ENCODE measurements around the gene SYT1.
"Not testable (repeated sequence)": the region's sequence is repeated elsewhere in the genome, so short reads cannot be mapped to it uniquely, and the experiment has no call there.

The SYT1 gene

DNA sequence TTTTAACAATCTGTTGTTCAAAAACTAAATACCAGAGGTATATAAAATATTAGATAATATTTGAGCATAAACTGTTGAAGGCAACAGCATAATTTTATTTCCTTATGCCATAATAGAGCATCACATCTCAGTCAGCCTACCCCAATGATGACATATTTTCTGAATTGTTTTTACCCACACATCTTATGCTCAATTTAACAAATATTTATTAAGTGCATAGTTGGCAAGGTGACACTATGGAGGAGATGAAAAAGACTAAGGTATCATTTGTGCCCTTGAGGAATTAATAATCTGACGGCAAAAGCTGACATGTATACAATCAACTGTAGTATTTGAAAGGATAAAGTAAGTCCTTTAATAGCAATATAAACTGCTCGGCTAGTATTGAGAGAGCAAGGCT, 102.4 kb downstream of the SYT1 start:
- no peak for DNase-seq (ENCODE audit: low read depth in 2 of 3, low spot score in 2 of 3)

- no peak for DNase-seq (ENCODE audit: low read depth in 2 of 3, low spot score in 2 of 3)
These were observed 103.7 kb downstream of the SYT1 start for GRCh38 chr12:78968226-78968625.

- no peak for DNase-seq (ENCODE audit: low read depth in 2 of 3, low spot score in 2 of 3)
These were observed 105.5 kb downstream of the SYT1 start for GRCh38 chr12:78970041-78970440.

GRCh38 chr12:78977304-78977867, 112.8 kb downstream of the SYT1 start:
- no peak for DNase-seq (ENCODE audit: low read depth in 2 of 3, low spot score in 2 of 3)

- no peak for DNase-seq (ENCODE audit: low read depth in 2 of 3, low spot score in 2 of 3)
These were observed 129.7 kb downstream of the SYT1 start for GRCh38 chr12:78994168-78994791.

DNA sequence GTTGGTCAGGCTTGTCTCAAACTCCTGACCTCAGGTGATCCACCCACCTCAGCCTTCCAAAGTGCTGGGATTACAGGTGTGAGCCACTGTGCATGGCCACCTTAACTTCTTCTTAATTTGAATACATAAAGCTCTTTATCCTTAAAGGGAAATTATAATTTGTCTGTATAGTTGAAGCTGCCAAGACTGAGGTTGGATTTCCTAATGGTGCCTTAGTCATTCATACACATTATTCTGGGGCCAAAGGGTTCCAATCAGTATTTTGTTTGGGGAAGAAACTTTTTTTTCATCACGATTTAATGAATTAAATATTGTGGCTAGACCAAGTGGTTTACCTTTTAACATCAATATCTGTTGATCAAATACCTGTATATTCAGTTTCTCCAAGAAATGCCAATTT, 135.9 kb downstream of the SYT1 start:
- no peak for DNase-seq (ENCODE audit: low read depth in 2 of 3, low spot score in 2 of 3)

DNA sequence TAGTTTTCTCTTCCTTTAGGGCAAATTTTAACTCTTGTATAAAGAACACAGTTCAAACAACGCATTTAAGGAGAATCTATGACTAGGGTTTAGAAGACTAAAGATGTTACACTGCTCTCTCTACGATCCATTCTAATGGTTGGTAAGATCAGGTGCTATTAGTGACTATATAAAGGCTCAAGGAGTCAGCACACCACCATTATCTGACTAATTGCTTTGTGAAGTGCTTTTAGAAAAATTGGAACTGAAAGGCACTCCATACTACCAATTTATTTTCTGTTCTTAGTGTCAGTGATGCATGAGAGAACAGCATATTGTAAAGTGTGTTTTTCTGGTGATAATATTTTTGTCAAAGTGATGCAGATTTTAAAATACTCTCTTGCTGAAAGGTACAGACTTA, 136.8 kb downstream of the SYT1 start:
- no peak for DNase-seq (ENCODE audit: low read depth in 2 of 3, low spot score in 2 of 3)

- no peak for DNase-seq (ENCODE audit: low read depth in 2 of 3, low spot score in 2 of 3)
These were observed 141.7 kb downstream of the SYT1 start for GRCh38 chr12:79006306-79006705.

DNA sequence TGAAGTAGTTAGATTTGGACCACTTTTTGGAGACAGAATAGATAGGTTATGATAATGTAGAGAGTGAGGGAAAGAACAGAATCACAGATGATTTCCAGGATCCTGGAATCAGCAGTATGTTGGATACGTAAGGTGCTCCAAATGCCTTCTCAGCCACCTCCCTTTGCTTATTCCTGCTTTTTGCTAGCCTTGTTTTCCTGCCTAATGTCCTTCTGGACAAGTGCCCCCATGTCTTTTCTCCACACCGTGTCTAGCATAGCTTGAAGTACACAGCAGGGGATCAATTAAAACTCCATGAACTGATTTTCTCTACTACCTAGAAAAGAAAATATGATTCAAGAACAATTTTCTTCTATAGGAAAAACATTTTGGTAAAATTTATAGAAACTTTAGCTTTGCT, 144.0 kb downstream of the SYT1 start:
- no peak for DNase-seq (ENCODE audit: low read depth in 2 of 3, low spot score in 2 of 3)

- no peak for DNase-seq (ENCODE audit: low read depth in 2 of 3, low spot score in 2 of 3)
These were observed 148.1 kb downstream of the SYT1 start for GRCh38 chr12:79012636-79013035.

DNA sequence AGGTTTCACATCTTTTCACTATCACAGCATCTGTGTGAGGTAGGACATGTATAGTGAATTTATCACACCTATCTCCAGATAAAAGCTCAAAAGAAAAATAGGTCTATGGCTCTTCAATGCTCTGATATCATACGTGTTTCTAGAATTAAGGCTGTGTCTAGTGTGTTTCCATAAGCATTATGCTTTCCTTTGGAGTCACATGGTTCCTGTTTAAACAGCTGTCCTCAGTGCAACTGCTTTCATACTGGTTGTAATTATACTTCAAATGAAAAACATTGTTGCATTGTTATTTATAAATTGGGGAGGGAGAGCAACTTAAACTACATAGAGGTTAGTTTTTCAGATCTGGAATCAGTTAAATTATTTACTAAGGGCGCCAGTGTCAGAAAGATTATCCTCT, 151.6 kb downstream of the SYT1 start:
- no peak for DNase-seq (ENCODE audit: low read depth in 2 of 3, low spot score in 2 of 3)

DNA sequence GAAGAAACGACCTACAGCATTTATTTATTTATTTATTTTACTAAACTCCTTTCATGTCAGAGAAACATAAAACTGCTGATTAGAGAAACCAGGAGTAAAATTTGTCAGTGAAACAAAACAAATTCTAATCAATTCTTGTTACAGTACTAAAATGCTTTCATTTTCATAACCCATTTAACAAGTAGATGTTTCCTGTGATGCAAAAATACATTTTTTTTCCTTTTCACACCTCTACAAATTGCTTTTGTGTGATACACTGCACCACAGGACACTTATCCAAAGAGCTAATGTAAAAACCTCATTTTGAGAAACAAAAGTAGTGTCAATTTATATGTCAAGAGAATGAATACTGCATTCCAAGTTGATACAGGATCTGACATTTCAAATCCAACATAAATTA, 155.1 kb downstream of the SYT1 start:
- DNase-seq (ENCODE audit: low read depth in 2 of 3, low spot score in 2 of 3), result no peak

DNA sequence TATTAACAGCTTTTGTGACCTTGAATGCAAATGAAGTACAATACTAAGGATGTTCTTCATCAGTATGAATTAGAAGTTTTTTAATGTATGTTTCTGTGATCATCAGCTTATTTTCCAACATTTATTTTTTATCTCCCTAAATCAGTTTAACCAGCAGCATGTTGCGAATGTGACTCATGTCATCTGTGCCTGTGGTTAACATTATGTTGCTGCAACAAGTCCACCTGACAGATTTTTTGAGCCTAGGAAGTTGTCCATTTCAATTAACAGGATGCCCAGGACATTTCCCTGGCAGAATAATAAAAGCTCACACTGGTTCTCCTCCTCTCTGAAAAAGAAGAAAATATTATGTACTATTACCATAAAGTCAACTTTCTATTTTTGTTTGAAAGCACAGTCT, 155.5 kb downstream of the SYT1 start:
- DNase-seq (ENCODE audit: low read depth in 2 of 3, low spot score in 2 of 3), result no peak

DNA sequence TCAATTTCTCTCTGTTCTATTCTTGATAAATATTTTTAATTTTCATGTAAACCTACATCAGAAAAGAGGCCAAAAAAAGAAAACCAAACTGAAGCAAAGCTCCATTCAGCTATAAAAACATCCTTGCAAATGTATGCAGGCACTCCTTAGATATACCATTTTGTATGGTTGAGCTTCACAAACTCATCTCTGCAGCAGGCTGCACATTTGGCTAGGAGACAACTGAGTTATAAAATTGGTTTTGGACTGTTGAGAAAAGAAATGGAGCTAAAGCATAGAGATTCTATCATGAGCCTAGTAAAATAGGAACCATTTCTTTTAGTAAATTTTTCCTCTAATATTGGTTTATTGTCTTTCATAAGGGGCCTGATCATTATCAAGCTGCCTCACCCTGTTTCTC, 156.4 kb downstream of the SYT1 start:
- no peak for DNase-seq (ENCODE audit: low read depth in 2 of 3, low spot score in 2 of 3)

DNA sequence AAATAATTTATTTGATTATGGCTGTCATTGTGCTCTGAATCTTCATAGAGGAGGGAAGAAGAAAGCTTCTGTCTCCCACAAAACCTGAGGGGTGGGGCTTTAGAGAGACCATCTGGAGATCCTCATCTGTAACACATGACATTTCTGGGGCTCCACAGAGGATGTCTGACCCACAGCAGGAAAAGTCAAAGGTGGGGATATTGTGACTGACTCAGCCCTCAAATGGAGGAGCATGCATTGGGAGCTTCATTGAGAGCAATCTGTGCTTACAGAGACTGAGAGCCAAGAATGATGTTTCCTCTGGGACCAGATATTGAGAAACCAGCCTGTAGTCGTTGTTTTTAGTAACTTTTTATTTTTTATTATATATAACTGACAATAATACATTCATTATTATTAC, 158.7 kb downstream of the SYT1 start:
- DNase-seq (ENCODE audit: low read depth in 2 of 3, low spot score in 2 of 3), result no peak

DNA sequence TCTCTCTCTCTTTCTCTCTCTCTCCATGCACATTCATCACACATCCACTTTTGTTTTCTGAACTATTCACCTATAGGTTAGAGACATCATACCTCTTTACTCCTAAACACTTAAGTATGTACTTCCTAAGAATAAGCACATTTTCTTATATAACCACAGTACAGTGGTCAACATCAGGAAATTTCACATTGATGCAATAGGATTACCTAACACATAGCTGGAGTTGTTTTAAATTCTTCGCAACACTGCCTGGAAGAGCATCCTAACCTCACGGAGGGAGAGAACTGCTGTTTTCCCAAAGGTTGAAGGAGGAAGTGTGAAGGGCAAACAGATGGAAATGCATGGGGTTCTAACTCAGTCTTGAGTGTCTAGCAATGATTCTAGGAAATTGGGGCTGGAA, 159.2 kb downstream of the SYT1 start:
- DNase-seq (ENCODE audit: low read depth in 2 of 3, low spot score in 2 of 3), result no peak

GRCh38 chr12:79033788-79034187, 169.2 kb downstream of the SYT1 start:
- DNase-seq (ENCODE audit: low read depth in 2 of 3, low spot score in 2 of 3), result no peak

DNA sequence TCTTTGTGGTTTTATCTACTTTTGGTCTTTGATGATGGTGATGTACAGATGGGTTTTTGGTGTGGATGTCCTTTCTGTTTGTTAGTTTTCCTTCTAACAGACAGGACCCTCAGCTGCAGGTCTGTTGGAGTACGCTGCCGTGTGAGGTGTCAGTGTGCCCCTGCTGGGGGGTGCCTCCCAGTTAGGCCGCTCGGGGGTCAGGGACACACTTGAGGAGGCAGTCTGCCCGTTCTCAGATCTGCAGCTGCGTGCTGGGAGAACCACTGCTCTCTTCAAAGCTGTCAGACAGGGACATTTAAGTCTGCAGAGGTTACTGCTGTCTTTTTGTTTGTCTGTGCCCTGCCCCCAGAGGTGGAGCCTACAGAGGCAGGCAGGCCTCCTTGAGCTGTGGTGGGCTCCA, 180.2 kb downstream of the SYT1 start:
- not testable (repeated sequence) for DNase-seq (ENCODE audit: low read depth in 2 of 3, low spot score in 2 of 3)

GRCh38 chr12:79045149-79045703, 180.7 kb downstream of the SYT1 start:
- not testable (repeated sequence) for DNase-seq (ENCODE audit: low read depth in 2 of 3, low spot score in 2 of 3)

- DNase-seq (ENCODE audit: low read depth in 2 of 3, low spot score in 2 of 3), result no peak
These were observed 181.4 kb downstream of the SYT1 start for GRCh38 chr12:79046021-79046420.

DNA sequence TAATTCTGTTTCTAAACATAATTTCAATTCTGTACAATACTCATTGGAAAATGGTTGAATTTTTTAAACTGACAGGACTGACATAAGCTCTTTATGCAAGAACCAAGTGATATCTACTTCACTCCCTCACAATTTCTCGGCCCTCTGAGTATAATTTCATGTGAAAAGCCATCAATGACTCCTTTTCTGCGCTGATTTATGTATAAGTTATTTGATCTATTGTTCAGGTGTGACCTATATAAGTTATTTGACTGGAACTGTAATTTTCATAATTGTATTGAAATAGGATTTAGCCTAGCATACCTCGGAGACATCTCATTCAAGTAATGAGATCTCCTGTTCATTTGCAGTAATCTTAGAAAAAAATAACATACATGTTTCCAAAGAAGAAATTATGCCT, 184.4 kb downstream of the SYT1 start:
- no peak for DNase-seq (ENCODE audit: low read depth in 2 of 3, low spot score in 2 of 3)

DNA sequence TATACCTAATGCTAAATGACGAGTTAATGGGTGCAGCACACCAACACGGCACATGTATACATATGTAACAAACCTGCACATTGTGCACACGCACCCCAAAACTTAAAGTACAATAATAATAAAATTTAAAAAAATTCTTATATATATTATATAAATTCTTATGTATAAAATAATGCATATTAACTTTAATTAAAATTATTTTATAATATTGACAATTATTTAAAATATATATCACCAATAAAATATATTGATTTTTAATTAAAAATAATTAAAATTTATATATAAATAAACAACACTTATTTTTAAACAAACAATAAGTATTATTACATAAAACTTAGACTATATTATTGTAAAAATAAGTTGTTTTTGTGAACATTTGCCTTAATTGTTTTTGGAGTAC, 188.8 kb downstream of the SYT1 start:
- no peak for DNase-seq (ENCODE audit: low read depth in 2 of 3, low spot score in 2 of 3)

Data from activated CD8-positive, alpha-beta memory T cell treated with anti-CD3 and anti-CD28 coated beads for 48 hours (primary cell).